GM18499 (cell line): ENCODE measurements around the gene DGKG.

Experiments
- ATAC-seq: cut with Tn5 transposase; IDR thresholded peaks from one replicate; pipeline ENCODE4 v1.9.1; 2021; ENCODE audit warnings: moderate number of reproducible peaks; ENCODE audit not compliant: insufficient read depth, unreplicated experiment

The DGKG gene

GRCh38 chr3:186321746-186322145, 40.3 kb downstream of the DGKG start:
- ATAC-seq = no peak

DNA sequence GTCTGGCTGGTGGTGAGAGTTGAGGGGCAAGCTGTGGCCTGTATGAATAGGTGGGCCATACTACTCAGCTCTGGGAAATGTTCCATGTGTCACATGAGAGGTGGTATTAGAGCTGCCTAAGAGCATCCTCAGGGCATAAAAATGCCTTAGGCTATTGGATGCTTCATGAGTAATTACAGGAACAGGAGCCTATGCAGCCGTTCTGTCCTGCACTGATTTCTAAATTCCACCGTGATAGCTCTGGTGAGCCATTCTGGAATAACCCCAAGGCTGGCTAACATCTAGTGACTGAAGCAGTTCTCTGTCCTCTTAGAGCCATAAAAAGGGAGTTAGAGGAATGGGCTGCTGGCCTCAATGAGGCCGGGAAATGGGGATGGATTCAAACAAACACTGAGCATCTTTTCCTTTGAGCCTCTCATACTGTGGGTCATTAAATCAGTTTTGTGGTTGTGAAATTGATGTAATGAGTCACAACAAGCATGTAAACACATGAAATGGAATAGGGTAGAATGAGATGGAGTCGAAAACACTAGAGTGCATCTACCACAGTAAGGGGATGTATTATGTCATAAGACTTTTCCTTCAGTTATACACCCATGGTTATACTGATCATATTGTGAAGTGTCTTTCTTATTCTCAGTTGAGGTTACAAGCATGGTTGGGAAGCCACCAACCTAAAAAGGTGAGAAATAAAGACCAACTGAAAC, 41.0 kb downstream of the DGKG start:
- no peak for ATAC-seq

- ATAC-seq = no peak
These were observed 42.1 kb downstream of the DGKG start for GRCh38 chr3:186319945-186320344.

GRCh38 chr3:186318135-186318534, 43.9 kb downstream of the DGKG start:
- no peak for ATAC-seq

GRCh38 chr3:186317478-186317877, 44.6 kb downstream of the DGKG start:
- ATAC-seq = no peak

DNA sequence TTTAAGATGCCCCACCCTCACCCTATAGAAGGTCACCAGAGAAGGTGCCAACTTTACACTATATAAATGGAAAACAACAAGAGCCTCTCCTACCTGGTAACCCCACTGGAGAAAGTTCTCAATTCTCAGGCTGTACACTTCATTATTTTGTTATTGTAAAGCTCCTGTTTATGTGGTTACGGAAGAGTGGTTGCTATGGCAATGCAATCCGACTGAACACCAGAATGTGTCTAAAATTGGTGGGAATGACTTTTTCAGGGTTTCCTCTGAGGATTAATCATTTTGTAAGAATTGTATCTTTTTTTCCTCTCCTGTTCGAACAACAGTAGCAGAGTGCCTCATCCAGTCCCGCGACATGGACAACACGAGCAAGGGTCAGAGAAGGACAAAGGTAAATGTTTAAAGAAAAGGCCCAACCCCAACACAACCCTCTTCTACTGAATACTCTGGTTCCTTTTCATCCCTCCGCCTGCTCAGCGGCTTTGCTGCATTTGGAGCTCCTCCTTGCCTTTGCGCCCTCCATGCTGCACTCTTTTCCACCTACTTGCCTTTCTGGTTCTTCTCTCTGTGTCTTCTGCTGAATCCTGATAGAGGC, 45.3 kb downstream of the DGKG start:
- no peak for ATAC-seq

- ATAC-seq = no peak
These were observed 46.3 kb downstream of the DGKG start for GRCh38 chr3:186315581-186316354.

DNA sequence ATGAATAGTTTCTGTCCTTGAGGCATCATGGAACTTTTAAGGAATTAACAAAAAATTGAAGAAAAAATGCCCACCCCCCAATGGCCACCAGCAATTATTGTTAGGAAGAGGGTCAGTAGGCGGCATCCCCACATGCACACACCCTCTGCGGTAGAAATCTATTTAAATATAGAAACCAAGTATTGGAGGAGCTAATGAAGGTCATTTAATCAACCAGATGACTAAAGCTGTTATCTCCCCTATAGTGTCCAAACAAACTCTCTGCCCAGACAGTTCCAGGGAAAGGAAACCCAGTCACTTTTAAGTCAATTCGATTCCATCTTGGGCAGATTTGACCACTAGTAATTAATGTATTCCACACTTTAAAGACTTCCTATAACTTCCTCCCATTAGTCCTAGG, 47.1 kb downstream of the DGKG start:
- no peak for ATAC-seq

GRCh38 chr3:186311441-186311840, 50.6 kb downstream of the DGKG start:
- no peak for ATAC-seq

DNA sequence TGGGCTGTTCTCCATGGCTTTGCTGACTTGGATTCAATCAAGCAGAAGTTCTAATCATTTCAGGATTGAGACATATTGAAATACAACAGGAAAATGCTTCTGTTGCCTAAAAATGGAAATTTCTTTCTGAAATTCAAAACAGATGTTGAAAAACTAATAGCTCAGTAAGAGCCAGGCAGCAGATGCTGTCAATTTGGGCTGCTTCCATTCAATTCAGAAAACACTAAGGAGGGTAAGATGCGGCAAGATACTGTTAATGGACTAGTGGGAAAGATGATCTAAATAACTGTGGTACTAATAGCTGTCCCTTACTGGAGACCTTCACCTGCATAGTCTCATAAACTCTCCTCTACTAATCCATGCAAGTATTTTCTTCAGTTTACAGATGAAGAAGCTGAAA, 53.5 kb downstream of the DGKG start:
- ATAC-seq = no peak

DNA sequence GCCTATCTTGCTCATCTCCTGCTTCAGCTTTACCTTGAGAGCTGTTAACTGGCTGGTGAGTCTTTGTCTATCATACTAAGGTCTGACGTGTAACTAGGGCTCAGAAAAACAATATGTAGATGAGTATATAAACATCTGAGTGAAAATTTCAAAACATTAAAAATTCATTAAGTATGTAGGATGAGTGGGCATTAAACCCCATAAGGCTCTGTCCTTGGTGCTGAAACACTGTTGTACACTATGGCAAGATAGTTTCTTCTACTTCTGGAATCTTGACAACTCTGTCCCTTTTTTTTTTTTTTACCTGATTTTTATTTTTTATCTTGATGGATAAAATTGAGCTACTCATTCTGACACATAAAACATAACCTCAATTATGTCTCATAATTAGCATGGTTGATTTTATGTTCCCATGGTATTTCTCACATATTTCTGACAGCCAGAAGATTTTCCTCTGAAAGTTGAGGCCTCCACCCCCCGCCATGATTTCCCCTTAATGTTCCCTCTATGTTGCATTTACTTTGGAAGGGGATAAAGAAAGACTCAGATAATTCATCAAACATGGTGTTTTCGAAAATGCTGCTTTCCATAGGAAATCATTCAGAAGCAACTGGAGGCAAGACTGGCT, 54.3 kb downstream of the DGKG start:
- ATAC-seq = no peak

- ATAC-seq = no peak
These were observed 56.7 kb downstream of the DGKG start for GRCh38 chr3:186305286-186305685.

GRCh38 chr3:186303965-186304364, 58.1 kb downstream of the DGKG start:
- no peak for ATAC-seq

- ATAC-seq = no peak
These were observed 62.7 kb downstream of the DGKG start for GRCh38 chr3:186299327-186299726.

DNA sequence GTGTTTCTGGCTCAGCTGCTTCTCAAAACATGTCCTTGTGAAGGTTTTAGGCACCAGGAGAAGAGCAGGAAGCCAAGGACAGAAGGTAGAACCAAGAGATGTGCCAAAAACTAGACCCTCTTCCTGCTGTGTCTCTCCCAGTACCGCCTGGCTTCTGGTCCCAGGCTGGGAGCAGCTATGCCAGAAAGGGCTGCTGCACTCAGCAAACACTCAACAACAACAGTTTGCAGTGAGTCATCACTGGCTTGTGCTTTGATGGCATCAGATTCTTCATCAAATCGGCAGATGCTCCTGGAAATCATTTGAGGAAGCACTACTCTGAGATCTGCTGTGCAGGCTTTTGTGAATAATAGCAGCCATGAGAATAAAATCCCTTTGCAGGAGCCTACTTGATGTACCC, 63.2 kb downstream of the DGKG start:
- no peak for ATAC-seq

DNA sequence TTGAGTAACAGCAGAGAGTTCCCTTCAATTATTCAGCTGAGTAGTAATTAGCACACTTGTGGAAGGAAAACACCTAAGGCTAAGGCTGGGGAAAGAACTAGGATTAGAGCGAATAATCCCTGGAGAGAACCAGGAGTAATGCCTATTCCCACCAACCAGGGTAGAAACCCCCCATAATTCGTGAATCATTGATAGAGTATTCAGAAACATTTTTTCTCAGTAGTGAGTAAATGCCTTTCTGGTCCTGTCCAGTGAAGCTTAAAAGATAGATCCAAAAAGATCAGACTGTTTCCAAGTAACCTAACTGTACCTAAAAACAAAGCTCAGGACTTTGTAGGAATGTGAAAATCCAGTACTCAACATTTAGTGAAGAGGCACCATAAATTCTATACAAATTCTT, 71.2 kb downstream of the DGKG start:
- ATAC-seq = no peak

DNA sequence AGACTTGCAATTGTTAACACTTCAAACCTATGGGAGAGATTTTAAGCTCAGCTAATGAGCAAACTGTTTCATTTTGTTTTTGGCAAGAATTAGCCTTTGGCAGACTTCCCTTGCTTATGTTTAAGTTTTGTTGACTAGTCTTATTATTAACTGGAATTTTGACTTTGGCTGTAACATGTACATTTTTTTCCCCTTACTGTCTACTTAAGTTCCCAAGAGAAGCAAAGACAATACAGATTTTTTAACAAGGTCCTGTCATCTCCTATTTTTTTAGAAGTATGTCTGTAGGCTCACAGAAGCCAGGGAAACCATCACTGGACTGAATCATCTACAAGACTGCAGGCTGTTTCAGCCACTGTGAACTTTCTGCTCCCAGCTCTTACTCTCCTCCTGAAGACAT, 74.3 kb downstream of the DGKG start:
- ATAC-seq = no peak

- ATAC-seq = no peak
These were observed 75.9 kb downstream of the DGKG start for GRCh38 chr3:186286114-186286513.

DNA sequence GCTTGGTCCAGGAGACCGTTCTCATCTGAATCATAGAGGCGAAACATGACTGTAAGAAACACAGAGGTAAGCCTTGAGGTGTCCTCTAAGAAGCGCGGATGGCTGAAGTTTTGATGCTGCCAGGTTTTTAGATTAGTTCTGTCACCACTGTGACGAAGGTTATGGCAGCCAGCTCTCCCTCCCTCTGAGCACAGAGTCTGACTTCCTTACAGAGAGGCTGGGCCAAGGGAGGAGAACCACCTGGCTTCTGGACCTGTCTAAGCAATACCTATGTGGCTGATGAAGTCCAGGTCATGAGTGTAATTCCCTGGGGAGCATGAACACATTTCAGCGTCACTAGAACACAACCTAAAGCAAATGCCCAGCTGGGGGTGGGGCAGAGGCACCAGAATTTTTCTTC, 77.4 kb downstream of the DGKG start:
- ATAC-seq = no peak

- ATAC-seq = no peak
These were observed 77.7 kb downstream of the DGKG start for GRCh38 chr3:186284349-186284652.

DNA sequence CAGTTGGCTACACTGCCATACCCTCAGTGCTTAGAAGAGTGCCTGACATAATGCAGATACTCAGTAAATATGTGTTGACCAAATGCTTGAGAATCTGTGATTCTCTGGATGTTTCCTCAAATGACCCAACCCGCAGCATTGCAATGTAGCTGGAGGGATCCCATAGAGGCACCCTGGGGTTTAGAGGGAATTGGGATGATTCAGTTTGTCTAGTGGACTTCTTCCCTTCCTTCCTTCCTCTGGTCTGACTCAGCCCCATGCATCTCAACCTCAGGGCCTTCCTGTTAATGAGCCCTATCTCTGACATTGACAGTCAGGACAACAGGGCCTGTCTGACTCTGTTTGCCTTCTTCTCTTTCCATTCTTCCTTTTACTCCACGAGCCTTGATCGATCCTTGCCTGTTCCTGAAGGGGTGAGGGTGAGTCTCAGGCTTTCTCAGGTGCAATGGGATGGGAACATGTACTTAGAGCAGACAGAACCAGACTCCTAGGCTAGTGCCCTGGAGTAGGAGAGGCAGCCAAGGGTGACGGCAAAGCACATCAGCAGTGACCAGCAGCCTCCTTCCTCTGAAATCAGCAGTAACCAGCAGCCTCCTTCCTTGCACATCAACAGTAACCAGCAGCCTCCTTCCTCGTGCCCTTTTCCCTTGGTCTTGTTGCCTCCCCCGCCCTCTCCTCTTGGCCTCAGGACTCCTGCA, 78.2 kb downstream of the DGKG start:
- no peak for ATAC-seq
